ENCODE results near the gene GTF3C5. TPM values are rescaled to one million over a fixed set of nuclear protein-coding genes. Genes with fewer than 3 reads are reported as not detected.

Gene GTF3C5
- total and polyA plus RNA-seq, 8 donors = 17.4 to 68.5 (median 25.1) TPM

- TF ChIP-seq, protein P1, sequence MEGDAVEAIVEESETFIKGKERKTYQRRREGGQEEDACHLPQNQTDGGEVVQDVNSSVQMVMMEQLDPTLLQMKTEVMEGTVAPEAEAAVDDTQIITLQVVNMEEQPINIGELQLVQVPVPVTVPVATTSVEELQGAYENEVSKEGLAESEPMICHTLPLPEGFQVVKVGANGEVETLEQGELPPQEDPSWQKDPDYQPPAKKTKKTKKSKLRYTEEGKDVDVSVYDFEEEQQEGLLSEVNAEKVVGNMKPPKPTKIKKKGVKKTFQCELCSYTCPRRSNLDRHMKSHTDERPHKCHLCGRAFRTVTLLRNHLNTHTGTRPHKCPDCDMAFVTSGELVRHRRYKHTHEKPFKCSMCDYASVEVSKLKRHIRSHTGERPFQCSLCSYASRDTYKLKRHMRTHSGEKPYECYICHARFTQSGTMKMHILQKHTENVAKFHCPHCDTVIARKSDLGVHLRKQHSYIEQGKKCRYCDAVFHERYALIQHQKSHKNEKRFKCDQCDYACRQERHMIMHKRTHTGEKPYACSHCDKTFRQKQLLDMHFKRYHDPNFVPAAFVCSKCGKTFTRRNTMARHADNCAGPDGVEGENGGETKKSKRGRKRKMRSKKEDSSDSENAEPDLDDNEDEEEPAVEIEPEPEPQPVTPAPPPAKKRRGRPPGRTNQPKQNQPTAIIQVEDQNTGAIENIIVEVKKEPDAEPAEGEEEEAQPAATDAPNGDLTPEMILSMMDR (IDR thresholded peaks at IDR 0.05) = no peak
- WGBS, 2 donors = 89 to 91% methylated on average over 7 of the region's 7 CpGs
- FAIRE-seq (no peak), ATAC-seq (no peak), DNase-seq (peak in 4 of 6 donors; percentile 13 to 55 (median 32))
- H3K27me3 ChIP-seq = no peaks in the 10 kb centered on the region
- H3K4me1 ChIP-seq = no peaks in the 10 kb centered on the region
- H3K27ac ChIP-seq = no peak overlapping the region
- peaks cover 9 to 79% (median 60%) of the 10 kb centered on the region in 3 donors for H3K36me3 ChIP-seq
- no peaks in the 10 kb centered on the region for H3K9me3 ChIP-seq
- intact Hi-C loops (cut with DNase I) = loop anchor here in 1 of 3 donors (5.0 kb wide), 1 partner anchor 37 kb away; no protein-coding TSS in a partner anchor
- H3K4me3 ChIP-seq = no peak overlapping the region
Measured at GRCh38 chr9:133105461-133105770, 74.6 kb downstream of the GTF3C5 start.

- Histone ChIP-seq H3K27me3 (no peaks in the 10 kb centered on the region), H3K4me1 (no peaks in the 10 kb centered on the region), H3K4me3 (no peak overlapping the region), H3K9me3 (no peaks in the 10 kb centered on the region), H3K27ac (no peak overlapping the region), H3K36me3 (peaks cover 4 to 69% (median 47%) of the 10 kb centered on the region in 3 donors)
- intact Hi-C loops (cut with DNase I) = loop anchor here in 1 of 3 donors (5.0 kb wide), 1 partner anchor 36 kb away; no protein-coding TSS in a partner anchor
- ATAC-seq (no peak), DNase-seq (peak in 3 of 6 donors; percentile 11 to 43 (median 24)), FAIRE-seq (no peak)
- TF ChIP-seq, protein P1 (IDR thresholded peaks at IDR 0.05) = no peak
- WGBS, 2 donors = 93 to 94% methylated on average over 17 of the region's 17 CpGs
Measured at GRCh38 chr9:133106511-133107244, 75.9 kb downstream of the GTF3C5 start.

DNA sequence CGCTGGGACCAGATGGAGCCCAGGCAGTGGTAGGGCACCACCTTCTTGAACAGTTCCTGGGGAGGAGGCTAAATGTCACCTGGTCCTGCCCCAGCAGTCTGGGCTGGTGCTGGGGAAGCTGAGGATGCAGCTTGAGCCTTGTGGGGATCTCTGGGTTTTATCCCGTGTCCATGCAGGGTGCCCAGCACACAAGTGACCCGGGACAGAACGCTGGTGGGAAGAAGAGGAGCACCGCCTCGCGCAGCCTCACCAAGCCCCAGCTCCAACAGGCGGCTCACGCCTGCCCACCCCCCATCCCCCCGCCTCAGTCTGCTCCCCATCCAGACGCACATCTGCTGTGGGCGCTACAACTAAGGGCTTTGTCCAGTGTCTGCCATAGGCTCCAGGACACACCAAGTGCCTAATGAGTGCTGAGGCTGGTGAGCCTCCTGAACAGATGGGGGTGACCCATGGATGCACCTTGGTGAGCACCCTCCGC is 76.5 kb downstream of the GTF3C5 start:
- no peaks in the 10 kb centered on the region for H3K9me3 ChIP-seq
- ATAC-seq = no peak
- H3K36me3 ChIP-seq = peaks cover 4 to 63% (median 43%) of the 10 kb centered on the region in 3 donors
- TF ChIP-seq, protein P1 (IDR thresholded peaks at IDR 0.05) = no peak
- no peak for FAIRE-seq
- 94 to 99% methylated on average over 13 of the region's 13 CpGs for WGBS, 2 donors
- DNase-seq = peak in 4 of 6 donors; percentile 5 to 58 (median 24)
- H3K27ac ChIP-seq = no peak overlapping the region
- no peaks in the 10 kb centered on the region for H3K4me1 ChIP-seq
- H3K4me3 ChIP-seq = no peak overlapping the region
- H3K27me3 ChIP-seq = no peaks in the 10 kb centered on the region
- intact Hi-C loops (cut with DNase I) = loop anchor here in 1 of 3 donors (5.0 kb wide), 1 partner anchor 35 kb away; no protein-coding TSS in a partner anchor

Small RNA genes lying within 50 kb of the gene (microRNA-seq; reads per million reads assigned to microRNA genes)
- 0.39 to 2.1 reads per million in 2 donors for gene MIR6877

Other genes starting within 250 kb of the GTF3C5 start
- gene AK8, start 152.7 kb upstream of the GTF3C5 start, total RNA-seq = under 1 TPM; 0.19 to 0.83 (median 0.67) TPM
- gene AK8, start 152.7 kb upstream of the GTF3C5 start, polyA plus RNA-seq = 1 to 10 TPM in 1 of 2 donors, under 1 TPM in 1; 0.53 to 1.0 TPM
- gene SPACA9, start 152.1 kb upstream of the GTF3C5 start, total RNA-seq = 1 to 10 TPM; 1.0 to 3.3 (median 1.9) TPM
- gene SPACA9, start 152.1 kb upstream of the GTF3C5 start, polyA plus RNA-seq = 1 to 10 TPM; 3.2 to 3.6 TPM
- gene TSC1, start 86.4 kb upstream of the GTF3C5 start, total RNA-seq = 10 to 100 TPM; 17.1 to 34.5 (median 21.5) TPM
- gene TSC1, start 86.4 kb upstream of the GTF3C5 start, polyA plus RNA-seq = 10 to 100 TPM; 17.9 to 19.7 TPM
- under 1 TPM in 2 of 6 donors, not detected in 4; 0.09 to 0.31 TPM for gene GFI1B, start 52.3 kb upstream of the GTF3C5 start, total RNA-seq
- gene GFI1B, start 52.3 kb upstream of the GTF3C5 start, polyA plus RNA-seq = under 1 TPM in 1 of 2 donors, not detected in 1; 0.14 TPM
- over 10,000 TPM; 11,290 to 24,413 (median 19,239) TPM for gene CEL, start 31.0 kb downstream of the GTF3C5 start, total RNA-seq
- 1,000 to 10,000 TPM; 2,560 to 4,565 TPM for gene CEL, start 31.0 kb downstream of the GTF3C5 start, polyA plus RNA-seq
- 10 to 100 TPM; 16.1 to 31.9 (median 20.3) TPM for gene RALGDS, start 90.2 kb downstream of the GTF3C5 start, total RNA-seq
- 10 to 100 TPM; 56.0 to 69.7 TPM for gene RALGDS, start 90.2 kb downstream of the GTF3C5 start, polyA plus RNA-seq
- 10 to 100 TPM in 1 of 6 donors, 1 to 10 TPM in 5; 1.5 to 11.9 (median 3.1) TPM for gene GBGT1, start 132.9 kb downstream of the GTF3C5 start, total RNA-seq
- 1 to 10 TPM; 4.5 to 4.6 TPM for gene GBGT1, start 132.9 kb downstream of the GTF3C5 start, polyA plus RNA-seq
- not detected for gene OBP2B, start 178.3 kb downstream of the GTF3C5 start, total RNA-seq
- gene OBP2B, start 178.3 kb downstream of the GTF3C5 start, polyA plus RNA-seq = not detected
- gene ABO, start 244.2 kb downstream of the GTF3C5 start, total RNA-seq = 10 to 100 TPM in 1 of 6 donors, 1 to 10 TPM in 5; 2.1 to 10.2 (median 5.4) TPM
- gene ABO, start 244.2 kb downstream of the GTF3C5 start, polyA plus RNA-seq = 1 to 10 TPM; 3.3 to 9.3 TPM

Data from pancreas (tissue), 10 donors.